Measurements from ENCODE around the gene PPP4R4.

PPP4R4 gene

DNA sequence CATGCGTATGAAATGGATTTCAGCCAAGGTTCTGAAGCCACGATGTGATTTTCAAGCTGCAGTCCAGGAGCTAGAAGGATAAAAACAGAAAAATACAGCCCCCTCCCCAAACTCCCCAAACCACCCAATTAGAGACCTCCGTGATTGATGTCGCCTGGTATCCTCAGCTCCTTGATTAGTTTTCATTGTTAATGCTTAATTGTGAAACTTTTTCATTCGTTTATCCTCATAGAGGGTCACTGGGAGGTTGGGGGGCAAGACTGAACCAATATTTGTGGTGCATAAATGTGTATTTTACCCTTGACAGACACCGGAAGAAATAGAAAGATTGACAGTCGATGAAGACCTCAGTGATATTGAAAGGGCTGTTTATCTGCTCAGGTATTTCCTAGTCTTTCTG is 1.6 kb downstream of the PPP4R4 start:
- Histone ChIP-seq H3K9me3 (ENCODE audit: control extremely low read depth in 1 of 5, control insufficient read depth in 4 of 5, insufficient read depth in 2 of 5, low read depth in 1 of 5, low read length in 4 of 5) (no peaks in the 10 kb centered on the region), H3K27me3 (replicated peaks in 2 of 5; ENCODE audit: control insufficient read depth in 4 of 5, insufficient read depth in 5 of 5, low read length in 4 of 5) (peaks cover 21 to 51% (median 38%) of the 10 kb centered on the region in 5 experiments), H3K36me3 (ENCODE audit: control insufficient read depth in 4 of 4, insufficient read depth in 4 of 4, low read length in 3 of 4) (no peaks in the 10 kb centered on the region), H3K27ac (ENCODE audit: insufficient read depth in 1 of 2, low read depth in 1 of 2, low read length in 2 of 2, poor library complexity in 1 of 2, severe bottlenecking in 2 of 2) (no peak overlapping the region), H3K4me3 (ENCODE audit: control insufficient read depth in 1 of 7, extremely low read depth in 1 of 7, insufficient read depth in 4 of 7, low read depth in 2 of 7, low read length in 6 of 7) (no peak overlapping the region), H3K4me1 (ENCODE audit: control extremely low read depth in 1 of 4, control insufficient read depth in 4 of 4, insufficient read depth in 4 of 4, low read length in 3 of 4) (peaks cover 0 to 20% (median 11%) of the 10 kb centered on the region in 4 experiments)
- POLR2A ChIA-PET, result no interaction called here
- 48% methylated on average over 3 of the region's 7 CpGs for WGBS (ENCODE audit: insufficient coverage)
- no peak for DNase-seq
- CTCF ChIA-PET, result interaction anchor here (0.9 to 1.6 kb wide), 5 partner anchors 35 to 222 kb away, joined by 3 to 11 read pairs (median 3); no protein-coding TSS in a partner anchor

DNA sequence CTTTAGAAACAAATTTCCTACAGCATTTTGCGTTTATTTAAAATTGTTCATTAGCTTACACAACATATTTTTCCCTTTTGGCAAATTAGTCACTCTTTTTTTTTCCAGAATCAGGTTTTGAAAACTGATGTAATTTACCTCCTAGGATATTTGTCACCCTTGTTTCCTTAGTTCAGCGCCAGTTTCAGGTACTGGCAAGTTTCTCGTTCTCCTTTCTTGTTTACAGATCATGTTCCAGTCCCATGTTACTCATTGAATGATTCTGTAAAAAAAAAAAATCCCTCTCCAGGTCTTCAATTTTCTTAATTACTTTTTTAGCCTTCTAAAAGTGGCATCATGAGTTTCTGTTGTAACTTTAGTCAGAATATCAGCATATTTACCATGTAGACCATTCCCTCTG is 2.7 kb downstream of the PPP4R4 start:
- CTCF ChIA-PET, result no interaction called here
- Histone ChIP-seq H3K9me3 (ENCODE audit: control extremely low read depth in 1 of 5, control insufficient read depth in 4 of 5, insufficient read depth in 2 of 5, low read depth in 1 of 5, low read length in 4 of 5) (no peaks in the 10 kb centered on the region), H3K27ac (ENCODE audit: insufficient read depth in 1 of 2, low read depth in 1 of 2, low read length in 2 of 2, poor library complexity in 1 of 2, severe bottlenecking in 2 of 2) (no peak overlapping the region), H3K4me3 (ENCODE audit: control insufficient read depth in 1 of 7, extremely low read depth in 1 of 7, insufficient read depth in 4 of 7, low read depth in 2 of 7, low read length in 6 of 7) (no peak overlapping the region), H3K36me3 (ENCODE audit: control insufficient read depth in 4 of 4, insufficient read depth in 4 of 4, low read length in 3 of 4) (no peaks in the 10 kb centered on the region), H3K4me1 (ENCODE audit: control extremely low read depth in 1 of 4, control insufficient read depth in 4 of 4, insufficient read depth in 4 of 4, low read length in 3 of 4) (peaks cover 0 to 20% (median 11%) of the 10 kb centered on the region in 4 experiments), H3K27me3 (replicated peaks in 2 of 5; ENCODE audit: control insufficient read depth in 4 of 5, insufficient read depth in 5 of 5, low read length in 4 of 5) (peaks cover 21 to 46% (median 34%) of the 10 kb centered on the region in 5 experiments)
- DNase-seq, result no peak
- POLR2A ChIA-PET, result no interaction called here
- WGBS (ENCODE audit: insufficient coverage), result 100% methylated on average over 2 of the region's 3 CpGs

DNA sequence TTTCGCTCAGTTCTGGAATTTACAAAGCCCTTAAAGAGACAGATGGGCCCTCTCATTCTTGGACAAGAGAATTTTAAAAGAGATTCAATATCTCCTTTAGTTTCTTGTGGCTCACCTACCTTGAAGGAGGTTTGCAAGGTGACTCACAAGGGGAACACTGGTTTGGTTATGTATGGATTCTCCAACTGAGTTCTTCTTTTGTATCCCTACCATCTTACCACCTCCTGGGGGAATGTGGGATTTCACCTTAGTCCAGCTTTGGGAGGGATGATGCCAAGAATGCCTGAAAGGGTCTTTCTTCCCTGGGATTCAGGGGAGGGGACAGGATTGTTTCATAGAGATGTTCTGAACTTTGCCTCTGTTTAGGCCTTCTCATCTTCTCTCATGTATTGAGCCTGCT is 3.7 kb downstream of the PPP4R4 start:
- no peaks in the 10 kb centered on the region for H3K36me3 ChIP-seq (ENCODE audit: control insufficient read depth in 4 of 4, insufficient read depth in 4 of 4, low read length in 3 of 4)
- peaks cover 16 to 39% (median 33%) of the 10 kb centered on the region in 5 experiments for H3K27me3 ChIP-seq (replicated peaks in 2 of 5; ENCODE audit: control insufficient read depth in 4 of 5, insufficient read depth in 5 of 5, low read length in 4 of 5)
- CTCF ChIA-PET, result interaction anchor here (1.1 kb wide), 1 partner anchor 14 kb away, joined by 3 read pairs; no protein-coding TSS in a partner anchor
- DNase-seq, result no peak
- peaks cover 0 to 20% (median 11%) of the 10 kb centered on the region in 4 experiments for H3K4me1 ChIP-seq (ENCODE audit: control extremely low read depth in 1 of 4, control insufficient read depth in 4 of 4, insufficient read depth in 4 of 4, low read length in 3 of 4)
- no peaks in the 10 kb centered on the region for H3K9me3 ChIP-seq (ENCODE audit: control extremely low read depth in 1 of 5, control insufficient read depth in 4 of 5, insufficient read depth in 2 of 5, low read depth in 1 of 5, low read length in 4 of 5)
- WGBS (ENCODE audit: insufficient coverage), result no CpG with 5 or more reads among the region's 1 CpG
- H3K4me3 ChIP-seq (ENCODE audit: control insufficient read depth in 1 of 7, extremely low read depth in 1 of 7, insufficient read depth in 4 of 7, low read depth in 2 of 7, low read length in 6 of 7), result no peak overlapping the region
- no peak overlapping the region for H3K27ac ChIP-seq (ENCODE audit: insufficient read depth in 1 of 2, low read depth in 1 of 2, low read length in 2 of 2, poor library complexity in 1 of 2, severe bottlenecking in 2 of 2)
- POLR2A ChIA-PET, result interaction anchor here (0.6 kb wide), 1 partner anchor 140 kb away, joined by 3 read pairs; no protein-coding TSS in a partner anchor

DNA sequence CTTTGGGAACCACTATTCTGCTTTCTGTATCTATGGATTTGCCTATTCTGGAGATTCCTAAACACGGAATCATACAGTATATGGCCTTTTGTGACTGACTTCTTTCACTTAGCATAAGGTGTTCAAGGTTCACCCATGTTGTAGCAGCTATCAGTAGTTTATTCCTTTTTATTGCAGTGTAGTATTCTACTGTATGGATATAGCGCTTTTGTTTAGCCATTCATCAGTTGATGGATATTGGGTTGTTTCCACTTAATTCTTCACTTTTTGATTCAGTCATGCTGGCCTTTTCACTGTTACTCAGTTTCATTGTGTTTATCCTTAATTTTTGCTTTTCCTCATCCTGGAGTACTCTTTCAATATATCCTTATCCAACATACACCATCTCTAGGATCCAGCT is 5.1 kb downstream of the PPP4R4 start:
- Histone ChIP-seq H3K4me3 (ENCODE audit: control insufficient read depth in 1 of 7, extremely low read depth in 1 of 7, insufficient read depth in 4 of 7, low read depth in 2 of 7, low read length in 6 of 7) (no peak overlapping the region), H3K27me3 (replicated peaks in 2 of 5; ENCODE audit: control insufficient read depth in 4 of 5, insufficient read depth in 5 of 5, low read length in 4 of 5) (peaks cover 14 to 34% (median 32%) of the 10 kb centered on the region in 5 experiments), H3K36me3 (ENCODE audit: control insufficient read depth in 4 of 4, insufficient read depth in 4 of 4, low read length in 3 of 4) (no peaks in the 10 kb centered on the region), H3K4me1 (ENCODE audit: control extremely low read depth in 1 of 4, control insufficient read depth in 4 of 4, insufficient read depth in 4 of 4, low read length in 3 of 4) (peaks cover 0 to 12% (median 6%) of the 10 kb centered on the region in 4 experiments), H3K9me3 (ENCODE audit: control extremely low read depth in 1 of 5, control insufficient read depth in 4 of 5, insufficient read depth in 2 of 5, low read depth in 1 of 5, low read length in 4 of 5) (no peaks in the 10 kb centered on the region), H3K27ac (ENCODE audit: insufficient read depth in 1 of 2, low read depth in 1 of 2, low read length in 2 of 2, poor library complexity in 1 of 2, severe bottlenecking in 2 of 2) (no peak overlapping the region)
- ChIA-PET CTCF (interaction anchor here (1.1 to 6.2 kb wide), 7 partner anchors 9 to 238 kb away, joined by 4 to 55 read pairs (median 8); partner anchors contain the start of gene IFI27L2), POLR2A (no interaction called here)
- no peak for DNase-seq
- 100% methylated on average over 1 of the region's 2 CpGs for WGBS (ENCODE audit: insufficient coverage)

DNA sequence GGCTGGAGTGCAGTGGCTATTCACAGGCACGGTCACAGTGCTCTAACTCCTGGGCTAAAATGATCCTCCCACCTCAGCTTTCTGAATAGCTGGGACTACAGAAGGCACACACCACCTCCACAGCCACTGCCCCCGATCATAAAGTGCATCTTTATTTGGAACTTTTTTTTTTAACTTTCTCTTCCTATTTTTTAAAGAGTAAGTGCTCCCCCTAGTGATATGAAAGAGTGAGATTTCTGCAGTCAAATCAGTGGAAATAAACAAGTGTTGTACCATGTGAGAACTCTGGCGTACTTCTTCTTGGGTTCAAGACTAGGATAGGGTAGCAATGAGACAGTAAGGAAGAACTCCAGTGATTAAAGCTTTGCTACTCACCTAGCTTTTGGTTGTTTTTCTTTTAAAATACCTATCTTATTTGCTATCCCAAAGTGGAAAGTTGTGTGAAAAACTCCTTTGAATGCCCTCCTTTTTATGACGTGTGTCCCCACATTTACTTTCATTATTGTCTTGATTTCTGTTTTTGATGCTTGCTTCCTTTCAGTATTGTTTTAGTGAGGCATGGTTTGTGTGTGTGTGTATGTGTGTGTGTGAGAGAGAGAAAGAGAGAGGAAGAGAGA is 6.6 kb downstream of the PPP4R4 start:
- H3K36me3 ChIP-seq (ENCODE audit: control insufficient read depth in 4 of 4, insufficient read depth in 4 of 4, low read length in 3 of 4), result no peaks in the 10 kb centered on the region
- peak overlapping the region in 3 of 7 experiments; percentile 27 to 73 (median 29) for H3K4me3 ChIP-seq (ENCODE audit: control insufficient read depth in 1 of 7, extremely low read depth in 1 of 7, insufficient read depth in 4 of 7, low read depth in 2 of 7, low read length in 6 of 7)
- 6% methylated on average over 2 of the region's 4 CpGs for WGBS (ENCODE audit: insufficient coverage)
- DNase-seq, result peak; percentile 60 to 81 (median 80)
- ChIA-PET CTCF (interaction anchor here (0.6 to 6.2 kb wide), 17 partner anchors 10 to 240 kb away, joined by 3 to 55 read pairs (median 4); partner anchors contain the start of gene IFI27L2), POLR2A (interaction anchor here (0.6 kb wide), 1 partner anchor 129 kb away, joined by 3 read pairs; no protein-coding TSS in a partner anchor)
- H3K27ac ChIP-seq (ENCODE audit: insufficient read depth in 1 of 2, low read depth in 1 of 2, low read length in 2 of 2, poor library complexity in 1 of 2, severe bottlenecking in 2 of 2), result no peak overlapping the region
- H3K4me1 ChIP-seq (ENCODE audit: control extremely low read depth in 1 of 4, control insufficient read depth in 4 of 4, insufficient read depth in 4 of 4, low read length in 3 of 4), result no peaks in the 10 kb centered on the region
- H3K27me3 ChIP-seq (replicated peaks in 2 of 5; ENCODE audit: control insufficient read depth in 4 of 5, insufficient read depth in 5 of 5, low read length in 4 of 5), result peaks cover 10 to 38% (median 18%) of the 10 kb centered on the region in 5 experiments
- H3K9me3 ChIP-seq (ENCODE audit: control extremely low read depth in 1 of 5, control insufficient read depth in 4 of 5, insufficient read depth in 2 of 5, low read depth in 1 of 5, low read length in 4 of 5), result no peaks in the 10 kb centered on the region

DNA sequence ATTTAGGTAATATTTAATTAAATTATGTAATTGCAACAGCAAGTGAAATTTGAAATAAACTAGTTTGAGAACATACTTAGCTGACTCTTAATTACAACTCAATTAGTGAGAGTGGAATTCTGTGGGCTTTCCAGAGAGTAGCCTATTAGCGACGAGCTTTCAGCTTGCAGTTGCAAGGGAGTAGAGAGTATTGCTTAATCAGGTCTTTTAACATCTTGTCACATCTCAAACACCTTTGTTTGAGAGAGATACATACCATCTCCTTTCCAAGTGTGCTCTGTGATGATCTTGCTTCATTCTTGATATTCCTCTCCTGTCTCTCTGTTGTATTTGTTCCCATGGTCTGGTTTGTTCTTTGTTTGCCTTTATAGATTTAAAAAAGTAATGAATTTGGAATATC is 7.7 kb downstream of the PPP4R4 start:
- ChIA-PET CTCF (interaction anchor here (0.7 to 6.2 kb wide), 8 partner anchors 11 to 146 kb away, joined by 3 to 55 read pairs (median 6); no protein-coding TSS in a partner anchor), POLR2A (no interaction called here)
- Histone ChIP-seq H3K27ac (ENCODE audit: insufficient read depth in 1 of 2, low read depth in 1 of 2, low read length in 2 of 2, poor library complexity in 1 of 2, severe bottlenecking in 2 of 2) (no peak overlapping the region), H3K36me3 (ENCODE audit: control insufficient read depth in 4 of 4, insufficient read depth in 4 of 4, low read length in 3 of 4) (no peaks in the 10 kb centered on the region), H3K27me3 (replicated peaks in 2 of 5; ENCODE audit: control insufficient read depth in 4 of 5, insufficient read depth in 5 of 5, low read length in 4 of 5) (peaks cover 6 to 33% (median 8%) of the 10 kb centered on the region in 5 experiments), H3K4me3 (ENCODE audit: control insufficient read depth in 1 of 7, extremely low read depth in 1 of 7, insufficient read depth in 4 of 7, low read depth in 2 of 7, low read length in 6 of 7) (no peak overlapping the region), H3K4me1 (ENCODE audit: control extremely low read depth in 1 of 4, control insufficient read depth in 4 of 4, insufficient read depth in 4 of 4, low read length in 3 of 4) (no peaks in the 10 kb centered on the region), H3K9me3 (ENCODE audit: control extremely low read depth in 1 of 5, control insufficient read depth in 4 of 5, insufficient read depth in 2 of 5, low read depth in 1 of 5, low read length in 4 of 5) (no peaks in the 10 kb centered on the region)
- 100% methylated on average over 2 of the region's 2 CpGs for WGBS (ENCODE audit: insufficient coverage)
- no peak for DNase-seq

DNA sequence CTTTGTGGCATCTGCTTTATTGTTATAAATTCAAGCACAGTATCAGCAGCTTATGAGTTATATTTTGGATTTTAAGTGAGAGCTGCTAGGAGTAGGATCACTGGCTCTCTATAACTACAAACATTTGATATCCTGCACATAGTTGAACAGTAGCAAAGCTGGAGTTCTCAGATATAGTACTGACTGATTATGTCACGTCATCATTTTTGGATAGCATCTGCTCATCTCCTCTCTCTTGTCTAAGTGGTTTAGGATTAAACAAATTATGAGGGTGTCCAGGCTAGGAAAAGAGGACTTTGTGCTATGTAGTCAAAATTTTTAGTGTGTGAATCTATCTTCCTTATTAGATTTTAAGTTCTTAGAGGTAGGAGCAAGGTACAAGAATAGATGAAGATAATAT is 18.4 kb downstream of the PPP4R4 start:
- WGBS (ENCODE audit: insufficient coverage), result 100% methylated on average over 1 of the region's 1 CpG
- peaks cover 0 to 2% (median 0%) of the 10 kb centered on the region in 5 experiments for H3K9me3 ChIP-seq (ENCODE audit: control extremely low read depth in 1 of 5, control insufficient read depth in 4 of 5, insufficient read depth in 2 of 5, low read depth in 1 of 5, low read length in 4 of 5)
- H3K4me1 ChIP-seq (ENCODE audit: control extremely low read depth in 1 of 4, control insufficient read depth in 4 of 4, insufficient read depth in 4 of 4, low read length in 3 of 4), result no peaks in the 10 kb centered on the region
- H3K4me3 ChIP-seq (ENCODE audit: control insufficient read depth in 1 of 7, extremely low read depth in 1 of 7, insufficient read depth in 4 of 7, low read depth in 2 of 7, low read length in 6 of 7), result no peak overlapping the region
- CTCF ChIA-PET, result no interaction called here
- H3K36me3 ChIP-seq (ENCODE audit: control insufficient read depth in 4 of 4, insufficient read depth in 4 of 4, low read length in 3 of 4), result no peaks in the 10 kb centered on the region
- POLR2A ChIA-PET, result no interaction called here
- DNase-seq, result no peak
- H3K27me3 ChIP-seq (replicated peaks in 2 of 5; ENCODE audit: control insufficient read depth in 4 of 5, insufficient read depth in 5 of 5, low read length in 4 of 5), result peaks cover 0 to 10% (median 0%) of the 10 kb centered on the region in 5 experiments
- no peak overlapping the region for H3K27ac ChIP-seq (ENCODE audit: insufficient read depth in 1 of 2, low read depth in 1 of 2, low read length in 2 of 2, poor library complexity in 1 of 2, severe bottlenecking in 2 of 2)

Measured in common myeloid progenitor, CD34-positive (primary cell).